Activated CD4-positive, alpha-beta T cell treated with anti-CD3 and anti-CD28 coated beads, Interleukin-2, amount 10 ng/mL, durations not matched to agents 24 days and 14 days (primary cell): ENCODE measurements around the gene ZNF664. TPM values are rescaled to one million over a fixed set of nuclear protein-coding genes. Genes with fewer than 3 reads are reported as not detected.

Experiments used
- DNase-seq: peaks from one replicate; pipeline ENCODE4 v3.0.0; 2022
- H3K27ac Mint-ChIP-seq: one replicate; pipeline ENCODE4 v1.8.0; 2022; ENCODE audit warnings: mild to moderate bottlenecking, mixed read lengths
- H3K27me3 Mint-ChIP-seq: one replicate; pipeline ENCODE4 v1.8.0; 2022; ENCODE audit warnings: mixed read lengths
- H3K36me3 Mint-ChIP-seq: one replicate; pipeline ENCODE4 v1.8.0; 2022; ENCODE audit warnings: low read depth, mild to moderate bottlenecking, mixed read lengths
- H3K4me1 Mint-ChIP-seq: one replicate; pipeline ENCODE4 v1.8.0; 2021; ENCODE audit warnings: mixed read lengths
- H3K4me3 Mint-ChIP-seq: one replicate; pipeline ENCODE4 v1.8.0; 2022; ENCODE audit warnings: mild to moderate bottlenecking, moderate library complexity, mixed read lengths
- H3K9me3 Mint-ChIP-seq: one replicate; pipeline ENCODE4 v1.8.0; 2021; ENCODE audit warnings: mixed read lengths
- intact Hi-C: fragments of 100-400 bp; cut with micrococcal nuclease; formaldehyde crosslinking; loops from one replicate; pipeline ENCODE4 v1.15.1; 2023
- total RNA-seq: library from RNA; stranded (reverse); gene quantifications from 2 replicates; pipeline ENCODE4 v1.2.3, GENCODE V29; 2022

Gene ZNF664
- total RNA-seq, 1 donor from 2014 or later = 69.3 TPM

DNA sequence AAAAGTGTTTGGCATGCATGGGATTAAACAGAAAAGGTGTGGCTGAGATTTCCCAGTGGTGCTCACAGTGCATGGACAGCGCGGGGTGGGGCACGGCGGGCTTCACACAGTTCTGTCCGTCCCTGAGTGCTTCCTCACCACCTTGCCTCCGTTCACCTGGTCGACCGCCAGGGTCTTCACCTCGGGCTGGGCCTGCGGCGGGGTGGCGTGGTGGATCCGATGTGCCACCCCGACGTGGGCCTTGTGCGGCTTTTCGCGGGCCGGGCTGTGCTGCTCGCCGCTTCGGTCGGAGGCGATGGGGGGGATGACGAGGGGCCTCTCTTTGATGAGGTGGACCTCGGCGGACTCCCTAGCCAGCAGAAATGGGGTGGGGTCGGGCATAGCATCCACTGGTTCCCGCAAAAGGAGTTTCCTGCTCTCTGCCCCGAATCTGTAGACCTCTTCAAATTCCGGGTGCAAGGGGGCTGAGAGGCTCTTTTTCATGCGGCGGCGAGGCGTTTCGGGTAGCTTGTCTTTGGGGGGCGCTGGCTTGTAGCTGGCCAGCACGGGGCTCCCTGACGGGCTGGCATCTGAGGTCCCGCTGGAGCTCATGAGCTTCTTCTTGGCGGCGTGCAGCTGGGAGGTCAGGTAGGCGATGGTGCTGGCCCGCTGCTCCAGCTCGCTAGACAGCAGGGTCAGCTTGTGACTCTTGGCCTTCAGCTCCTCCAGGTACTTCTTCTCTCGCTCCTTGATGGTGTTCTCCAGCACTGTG, 35.9 kb upstream of the ZNF664 start:
- H3K27ac Mint-ChIP-seq = peak overlapping the region; percentile 86
- H3K4me1 Mint-ChIP-seq = peaks cover 23% of the 10 kb centered on the region
- no peak for DNase-seq
- H3K36me3 Mint-ChIP-seq = peaks cover 11% of the 10 kb centered on the region
- intact Hi-C loops = loop anchor here (5.0 kb wide), 1 partner anchor 35 kb away; the partner anchor contains the start of genes CCDC92 and ZNF664
- no peaks in the 10 kb centered on the region for H3K9me3 Mint-ChIP-seq
- H3K27me3 Mint-ChIP-seq = peaks cover 5% of the 10 kb centered on the region
- peak overlapping the region; percentile 86 for H3K4me3 Mint-ChIP-seq

- Mint-ChIP-seq H3K4me3 (peak overlapping the region; percentile 86), H3K27me3 (peaks cover 4% of the 10 kb centered on the region), H3K27ac (peak overlapping the region; percentile 86), H3K9me3 (no peaks in the 10 kb centered on the region), H3K36me3 (peaks cover 16% of the 10 kb centered on the region), H3K4me1 (peaks cover 20% of the 10 kb centered on the region)
- intact Hi-C loops = loop anchor here (5.0 kb wide), 1 partner anchor 34 kb away; the partner anchor contains the start of genes CCDC92 and ZNF664
- DNase-seq = peak; percentile 86
Measured at GRCh38 chr12:123937707-123938591, 35.1 kb upstream of the ZNF664 start.

- Mint-ChIP-seq H3K4me1 (peaks cover 20% of the 10 kb centered on the region), H3K36me3 (peaks cover 16% of the 10 kb centered on the region), H3K9me3 (no peaks in the 10 kb centered on the region), H3K4me3 (peak overlapping the region; percentile 86), H3K27me3 (no peaks in the 10 kb centered on the region), H3K27ac (peak overlapping the region; percentile 86)
- intact Hi-C loops = loop anchor here (5.0 kb wide), 1 partner anchor 33 kb away; the partner anchor contains the start of genes CCDC92 and ZNF664
- DNase-seq = peak; percentile 62
Measured at GRCh38 chr12:123938679-123939480, 34.1 kb upstream of the ZNF664 start.

- Mint-ChIP-seq H3K27ac (no peak overlapping the region), H3K4me3 (no peak overlapping the region), H3K36me3 (peaks cover 16% of the 10 kb centered on the region), H3K4me1 (peaks cover 20% of the 10 kb centered on the region), H3K9me3 (no peaks in the 10 kb centered on the region), H3K27me3 (no peaks in the 10 kb centered on the region)
- no peak for DNase-seq
- intact Hi-C loops = loop anchor here (5.0 kb wide), 1 partner anchor 32 kb away; the partner anchor contains the start of genes CCDC92 and ZNF664
Measured at GRCh38 chr12:123939716-123940626, 33.0 kb upstream of the ZNF664 start.

- Mint-ChIP-seq H3K4me1 (peaks cover 20% of the 10 kb centered on the region), H3K9me3 (no peaks in the 10 kb centered on the region), H3K27me3 (no peaks in the 10 kb centered on the region), H3K36me3 (peaks cover 16% of the 10 kb centered on the region), H3K27ac (no peak overlapping the region), H3K4me3 (no peak overlapping the region)
- no peak for DNase-seq
- intact Hi-C loops = no loop called here
Measured at GRCh38 chr12:123940627-123940966, 32.4 kb upstream of the ZNF664 start.

- Mint-ChIP-seq H3K9me3 (no peaks in the 10 kb centered on the region), H3K27me3 (no peaks in the 10 kb centered on the region), H3K4me1 (peaks cover 20% of the 10 kb centered on the region), H3K27ac (no peak overlapping the region), H3K4me3 (no peak overlapping the region), H3K36me3 (peaks cover 16% of the 10 kb centered on the region)
- DNase-seq = no peak
- intact Hi-C loops = no loop called here
Measured at GRCh38 chr12:123941000-123941399, 32.0 kb upstream of the ZNF664 start.

DNA sequence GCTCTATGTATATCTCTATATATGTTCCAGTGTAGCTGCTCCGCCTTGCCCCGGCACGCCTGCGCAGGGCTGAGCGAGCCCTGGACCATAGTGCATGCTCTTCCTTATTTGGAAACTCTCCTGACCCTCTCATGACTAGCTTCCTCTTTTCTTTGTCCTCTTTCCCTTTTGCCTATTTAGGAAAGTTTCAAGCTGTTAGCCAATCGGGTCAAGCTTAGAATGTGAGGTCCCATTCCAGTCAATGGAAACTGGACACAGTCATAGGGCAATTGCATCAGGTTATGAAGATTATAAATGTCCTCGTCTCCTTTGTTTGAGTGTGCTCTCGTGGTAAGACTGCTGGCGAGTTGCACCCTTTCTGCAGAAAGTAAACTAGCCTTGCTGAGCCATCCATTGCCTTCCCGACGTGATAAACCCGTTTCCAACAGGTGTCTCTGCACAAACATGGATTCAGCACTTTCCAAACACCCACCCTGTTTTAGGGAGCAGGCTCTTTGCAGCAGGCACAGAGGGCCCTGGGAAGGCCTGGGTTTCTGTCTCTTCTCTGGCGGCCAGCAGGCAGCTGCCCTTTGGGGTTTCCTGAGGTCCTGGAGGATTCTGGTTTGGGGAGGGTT, 31.3 kb upstream of the ZNF664 start:
- H3K9me3 Mint-ChIP-seq = no peaks in the 10 kb centered on the region
- H3K4me1 Mint-ChIP-seq = peaks cover 20% of the 10 kb centered on the region
- DNase-seq = no peak
- H3K4me3 Mint-ChIP-seq = no peak overlapping the region
- H3K27ac Mint-ChIP-seq = no peak overlapping the region
- intact Hi-C loops = no loop called here
- peaks cover 14% of the 10 kb centered on the region for H3K36me3 Mint-ChIP-seq
- H3K27me3 Mint-ChIP-seq = no peaks in the 10 kb centered on the region

- no peak for DNase-seq
- no peak overlapping the region for H3K4me3 Mint-ChIP-seq
- no peak overlapping the region for H3K27ac Mint-ChIP-seq
- peaks cover 13% of the 10 kb centered on the region for H3K36me3 Mint-ChIP-seq
- H3K9me3 Mint-ChIP-seq = no peaks in the 10 kb centered on the region
- peaks cover 20% of the 10 kb centered on the region for H3K4me1 Mint-ChIP-seq
- H3K27me3 Mint-ChIP-seq = no peaks in the 10 kb centered on the region
- intact Hi-C loops = no loop called here
Measured at GRCh38 chr12:123942238-123942653, 30.8 kb upstream of the ZNF664 start.

GRCh38 chr12:123942911-123943648, 29.9 kb upstream of the ZNF664 start:
- Mint-ChIP-seq H3K27me3 (no peaks in the 10 kb centered on the region), H3K27ac (no peak overlapping the region), H3K9me3 (no peaks in the 10 kb centered on the region), H3K4me1 (peaks cover 11% of the 10 kb centered on the region), H3K4me3 (no peak overlapping the region), H3K36me3 (peaks cover 10% of the 10 kb centered on the region)
- DNase-seq = no peak
- intact Hi-C loops = no loop called here

DNA sequence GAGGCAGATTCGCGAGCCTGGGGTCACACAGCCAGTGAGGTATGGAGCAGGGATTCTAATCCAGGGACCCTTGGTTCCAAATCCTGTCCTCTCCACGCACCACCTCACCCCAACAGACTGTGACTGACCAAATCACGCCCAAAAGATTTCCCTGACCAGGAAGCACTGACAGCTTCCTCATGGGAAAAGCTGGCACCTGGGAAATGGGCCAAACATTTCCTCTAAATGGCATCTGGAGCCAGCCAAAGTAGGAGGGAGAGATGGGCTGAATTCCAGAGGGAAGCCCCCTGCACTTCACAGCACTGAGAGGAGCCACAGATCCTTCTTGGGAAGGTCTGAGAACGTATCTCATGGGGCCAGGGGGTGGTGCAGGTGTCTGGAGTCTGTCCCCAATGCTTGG, 29.2 kb upstream of the ZNF664 start:
- peaks cover 10% of the 10 kb centered on the region for H3K36me3 Mint-ChIP-seq
- H3K27me3 Mint-ChIP-seq = no peaks in the 10 kb centered on the region
- intact Hi-C loops = no loop called here
- H3K4me1 Mint-ChIP-seq = peaks cover 4% of the 10 kb centered on the region
- H3K27ac Mint-ChIP-seq = no peak overlapping the region
- no peaks in the 10 kb centered on the region for H3K9me3 Mint-ChIP-seq
- no peak overlapping the region for H3K4me3 Mint-ChIP-seq
- no peak for DNase-seq

DNA sequence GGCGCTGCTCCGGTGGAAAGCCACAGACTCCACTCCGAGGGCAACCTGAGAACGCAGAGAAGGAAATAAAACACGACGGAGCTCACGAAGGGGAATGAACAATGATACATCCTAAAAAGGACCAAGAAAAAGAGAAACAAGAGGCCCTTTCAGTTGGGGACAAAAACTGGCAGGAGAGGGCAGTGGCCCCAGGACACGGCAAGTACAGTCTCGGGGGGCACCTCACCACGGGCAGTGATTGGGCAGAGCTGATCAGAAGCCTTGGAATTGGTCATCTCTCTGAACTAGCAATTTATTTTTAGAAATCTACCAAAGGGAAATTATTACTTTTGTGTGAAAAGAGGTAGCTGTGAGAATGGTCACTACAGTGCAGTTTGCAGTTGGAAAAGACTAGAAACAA, 28.3 kb upstream of the ZNF664 start:
- Mint-ChIP-seq H3K9me3 (no peaks in the 10 kb centered on the region), H3K27me3 (no peaks in the 10 kb centered on the region), H3K36me3 (peaks cover 10% of the 10 kb centered on the region), H3K4me1 (no peaks in the 10 kb centered on the region), H3K4me3 (no peak overlapping the region), H3K27ac (no peak overlapping the region)
- intact Hi-C loops = no loop called here
- no peak for DNase-seq
